ENCODE results near the gene PLXDC2. TPM values are rescaled to one million over a fixed set of nuclear protein-coding genes. Genes with fewer than 3 reads are reported as not detected.

Gene PLXDC2
- polyA plus RNA-seq, 1 of the 3 experiments (the other 2 are of a cell fraction), result 2.5 TPM

- H3K79me2 ChIP-seq (ENCODE audit: insufficient read depth), result no peaks in the 10 kb centered on the region
- H3K27me3 ChIP-seq (ENCODE audit: insufficient read depth), result no peaks in the 10 kb centered on the region
- H3K4me1 ChIP-seq (ENCODE audit: control insufficient read depth in 1 of 2, insufficient read depth in 2 of 2, low read depth in 1 of 2, low read length in 1 of 2), result no peaks in the 10 kb centered on the region
- no peaks in the 10 kb centered on the region for H3K9me3 ChIP-seq
- H3K9me2 ChIP-seq, result no peaks in the 10 kb centered on the region
- ChIA-PET CTCF (interaction anchor here (1.2 kb wide), 1 partner anchor 8 kb away, joined by 3 read pairs; no protein-coding TSS in a partner anchor), POLR2A (no interaction called here)
- TF ChIP-seq ZBTB33 (IDR thresholded peaks at IDR 0.05; ENCODE audit: borderline replicate concordance, low read depth) (no peak), GATA2 (CRISPR knock-in tag; IDR thresholded peaks at IDR 0.05) (no peak), FOXJ3 (CRISPR knock-in tag; IDR thresholded peaks at IDR 0.05) (no peak), RAD21 (IDR thresholded peaks at IDR 0.05; ENCODE audit: low read length) (no peak), NFIC (IDR thresholded peaks at IDR 0.05; ENCODE audit: borderline replicate concordance) (no peak), MAX (IDR thresholded peaks at IDR 0.05; ENCODE audit: low read depth) (no peak), JUND (IDR thresholded peaks at IDR 0.05) (no peak), SIN3A (IDR thresholded peaks at IDR 0.05; ENCODE audit: borderline replicate concordance, low read depth, low read length) (no peak), EZH2phosphoT487 (IDR thresholded peaks at IDR 0.05; ENCODE audit: borderline replicate concordance, low read depth) (no peak), TAF1 (IDR thresholded peaks at IDR 0.05; ENCODE audit: borderline replicate concordance, low read depth, low read length) (no peak), MEF2A (IDR thresholded peaks at IDR 0.05; ENCODE audit: borderline replicate concordance, low read depth) (no peak), REST (IDR thresholded peaks at IDR 0.05; ENCODE audit: low read depth, low read length) (no peak), CHD2 (IDR thresholded peaks at IDR 0.05; ENCODE audit: low read length, partially characterized antibody) (no peak), PBX3 (IDR thresholded peaks at IDR 0.05) (no peak), USF2 (IDR thresholded peaks at IDR 0.05; ENCODE audit: borderline replicate concordance, low read depth, low read length) (no peak), MXI1 (IDR thresholded peaks at IDR 0.05; ENCODE audit: low read depth, low read length) (no peak), POLR2AphosphoS5 (IDR thresholded peaks at IDR 0.05; ENCODE audit: low read depth, low read length) (no peak), RCOR1 (IDR thresholded peaks at IDR 0.05; ENCODE audit: low read length) (no peak)
- no peaks in the 10 kb centered on the region for H3F3A ChIP-seq (replicated peaks; ENCODE audit: insufficient read depth)
- H3K27ac ChIP-seq (ENCODE audit: low read depth in 2 of 2, low read length in 1 of 2), result no peak overlapping the region
- H4K20me1 ChIP-seq (ENCODE audit: insufficient read depth), result no peaks in the 10 kb centered on the region
- H3K9ac ChIP-seq, result no peak overlapping the region
- no peak for DNase-seq
- H2AFZ ChIP-seq (ENCODE audit: low read depth), result no peak overlapping the region
- WGBS (ENCODE audit: low lambda C conversion rate), result 73% methylated on average over 2 of the region's 2 CpGs
- H3K4me2 ChIP-seq, result no peak overlapping the region
- no peak overlapping the region for H3K4me3 ChIP-seq (ENCODE audit: low read depth in 2 of 2, low read length in 1 of 2)
- H3K36me3 ChIP-seq (replicated peaks in 1 of 2; ENCODE audit: control insufficient read depth in 1 of 2, insufficient read depth in 2 of 2, low read length in 1 of 2), result no peaks in the 10 kb centered on the region
These were observed 354.4 kb downstream of the PLXDC2 start for GRCh38 chr10:20170661-20171060.

Data from SK-N-SH (cell line).